GM18526 (cell line): ENCODE results near the gene C9orf153.

ENCODE experiments used
- POLR2A ChIP-seq: IDR thresholded peaks from 3 replicates; pipeline ENCODE4 v1.6.1; 2011; ENCODE audit not compliant: insufficient read length; ENCODE audit errors: extremely low read depth

C9orf153 gene

DNA sequence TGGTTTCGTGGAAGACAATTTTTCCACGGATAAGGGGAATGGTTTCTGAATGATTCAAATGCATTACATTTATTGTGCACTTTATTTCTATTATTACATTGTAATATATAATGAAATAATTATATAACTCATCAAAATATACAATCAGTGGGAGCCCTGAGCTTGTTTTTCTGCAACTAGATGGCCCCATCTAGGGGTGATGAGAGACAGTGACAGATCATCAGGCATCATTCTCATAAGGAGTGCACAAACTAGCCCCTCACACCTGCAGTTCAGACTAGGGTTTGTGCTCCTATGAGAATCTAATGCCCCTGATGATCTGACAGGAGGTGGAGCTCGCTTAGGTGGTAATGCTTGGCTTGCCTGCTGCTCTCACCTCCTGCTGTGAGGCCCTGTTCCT lies 16.5 kb upstream of the C9orf153 start:
- no peak for TF ChIP-seq POLR2A

DNA sequence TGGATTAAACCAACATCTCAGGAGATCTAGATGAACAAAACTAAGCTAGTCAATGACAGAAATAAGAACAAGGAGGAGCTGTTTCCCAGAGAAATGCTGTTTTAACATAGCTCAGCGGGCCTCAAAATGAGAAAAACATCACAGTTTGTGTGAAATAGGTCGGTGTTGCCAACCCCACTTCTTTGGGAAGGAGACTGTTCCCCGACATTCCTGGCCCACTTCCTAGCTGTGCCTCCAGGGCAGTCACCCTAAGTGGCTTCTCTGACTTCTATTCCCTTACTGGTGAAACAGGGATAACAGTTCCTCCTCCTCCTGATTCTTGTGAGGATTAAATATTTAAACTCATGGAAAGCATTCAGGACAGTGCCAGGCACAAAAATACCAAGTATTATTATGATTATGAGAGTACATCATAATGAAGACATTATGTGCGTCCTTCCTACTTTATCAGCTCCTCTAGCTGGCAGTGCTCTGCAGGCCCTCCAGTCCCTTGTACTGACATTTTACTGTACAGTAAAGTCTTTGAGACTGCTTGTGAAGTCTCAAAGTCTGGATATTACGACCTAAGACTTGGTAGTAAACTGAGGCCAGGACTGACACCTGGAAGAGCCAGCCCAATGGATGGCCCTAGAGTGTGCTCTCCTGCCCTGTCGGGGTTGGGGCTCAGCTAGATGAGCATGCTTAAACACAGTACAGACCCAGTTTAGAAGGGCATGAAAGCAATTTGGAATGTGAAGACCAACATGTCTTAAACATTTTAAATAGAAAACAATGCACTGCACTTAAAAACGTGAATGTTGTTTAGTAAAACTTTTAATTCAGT lies 15.6 kb upstream of the C9orf153 start:
- TF ChIP-seq POLR2A = no peak

DNA sequence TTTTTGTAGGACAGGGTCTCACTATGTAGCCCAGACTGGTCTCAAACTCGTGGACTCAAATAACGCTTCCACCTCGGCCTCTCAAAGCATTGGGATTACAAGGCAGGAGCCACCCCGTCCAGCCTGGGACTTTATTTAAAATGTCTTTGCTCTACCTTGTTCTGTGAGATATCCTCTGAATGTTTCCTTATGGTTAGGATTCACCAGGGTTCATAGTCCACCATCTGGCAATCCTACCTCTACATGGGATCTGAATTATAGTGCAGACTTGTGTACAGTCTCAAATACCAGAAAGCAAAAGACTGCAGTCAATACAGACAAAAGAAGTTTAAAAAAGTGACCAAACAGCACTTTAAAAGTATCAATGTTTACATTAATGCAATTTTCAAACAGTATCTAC lies 12.8 kb upstream of the C9orf153 start:
- no peak for TF ChIP-seq POLR2A

DNA sequence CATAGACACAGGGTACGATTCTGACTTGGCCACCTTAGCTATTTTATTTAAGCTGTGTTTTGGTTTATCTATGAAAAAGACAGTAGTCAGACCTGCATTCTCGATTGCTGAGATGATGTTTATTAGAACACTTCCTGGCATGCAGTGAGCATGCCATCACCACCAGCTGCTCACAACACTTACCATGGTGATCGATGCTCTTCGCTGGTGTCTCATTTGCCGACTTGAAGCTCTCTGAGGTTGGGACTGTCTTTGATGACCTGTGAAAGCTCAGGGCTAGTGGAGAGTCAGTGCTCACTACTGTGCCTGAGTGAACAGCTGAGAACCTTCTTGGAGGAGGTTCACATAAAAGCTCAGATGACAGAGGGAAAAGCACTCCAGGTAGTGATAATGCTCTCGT lies 4.4 kb upstream of the C9orf153 start:
- no peak for TF ChIP-seq POLR2A

DNA sequence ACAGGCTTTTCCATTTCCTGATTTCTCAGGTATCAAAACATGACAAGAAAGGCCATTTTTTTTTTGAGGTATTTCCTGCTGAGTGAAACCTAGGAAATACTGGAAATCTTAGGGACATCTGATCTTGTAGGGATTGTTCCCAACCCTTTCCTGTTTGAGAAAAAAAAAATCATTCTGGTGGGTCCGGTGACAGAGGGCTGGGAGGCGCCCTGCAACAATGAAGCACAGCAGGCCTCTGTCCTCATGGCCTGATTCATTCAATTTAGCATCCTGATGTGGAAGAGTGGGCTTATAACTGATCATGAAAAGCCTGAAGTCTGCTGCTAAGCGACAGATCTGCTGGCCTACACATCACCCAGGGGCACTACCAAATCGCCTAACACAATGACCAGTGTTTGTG lies 3.0 kb upstream of the C9orf153 start:
- no peak for TF ChIP-seq POLR2A

DNA sequence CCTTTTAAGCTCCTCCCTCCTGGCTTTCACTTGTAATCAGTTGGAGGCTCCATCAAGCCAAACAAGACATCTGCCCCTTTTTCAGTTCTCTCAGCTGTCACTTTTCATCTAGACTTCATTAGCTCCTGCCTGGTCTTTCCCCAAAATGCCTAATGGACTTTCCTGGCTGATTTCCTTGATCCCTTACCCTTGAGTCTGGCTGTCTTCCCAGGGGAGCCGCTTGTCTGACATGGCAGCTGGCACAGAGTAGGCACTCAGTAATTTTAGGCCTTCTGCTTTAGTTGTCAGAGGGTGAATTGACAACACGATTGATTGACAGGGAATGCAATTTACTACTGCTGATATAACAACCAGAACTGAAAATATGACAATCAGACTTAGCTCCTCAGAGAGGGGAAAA lies 2.1 kb downstream of the C9orf153 start:
- TF ChIP-seq POLR2A = no peak

DNA sequence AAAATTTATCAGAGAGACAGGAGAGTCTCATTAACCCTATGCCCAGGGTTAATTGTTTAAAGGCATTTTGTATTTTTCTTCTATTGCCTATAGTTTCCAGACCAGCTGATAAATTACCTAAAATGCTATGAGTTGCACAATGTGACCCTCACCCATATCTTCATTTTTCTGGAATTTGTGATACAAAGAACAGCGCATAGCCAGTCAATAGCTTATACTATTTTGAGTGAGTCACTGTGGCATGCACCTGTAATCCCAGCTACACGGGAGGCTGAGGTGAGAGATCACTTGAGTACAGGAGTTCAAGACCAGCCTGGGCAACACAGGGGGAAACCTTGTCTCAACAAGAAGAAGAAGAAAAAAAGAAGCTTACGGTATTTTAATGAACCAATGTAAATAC lies 2.8 kb downstream of the C9orf153 start:
- no peak for TF ChIP-seq POLR2A

DNA sequence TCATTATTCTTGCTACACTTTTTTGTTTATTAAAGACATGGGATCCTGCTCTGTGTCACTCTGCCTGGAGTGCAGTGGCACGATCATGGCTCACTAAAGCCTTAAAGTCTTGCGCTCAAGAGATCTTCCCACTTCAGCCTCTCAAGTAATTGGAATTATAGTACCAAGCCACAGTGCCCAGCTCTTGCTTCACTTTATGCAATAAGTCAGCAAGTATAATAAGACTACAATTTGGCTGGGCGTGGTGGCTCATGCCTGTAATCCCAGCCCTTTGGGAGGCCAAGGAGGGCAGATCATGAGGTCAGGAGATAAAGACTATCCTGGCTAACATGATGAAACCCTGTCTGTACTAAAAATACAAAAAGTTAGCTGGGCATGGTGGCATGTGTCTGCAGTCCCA lies 5.9 kb downstream of the C9orf153 start:
- no peak for TF ChIP-seq POLR2A

DNA sequence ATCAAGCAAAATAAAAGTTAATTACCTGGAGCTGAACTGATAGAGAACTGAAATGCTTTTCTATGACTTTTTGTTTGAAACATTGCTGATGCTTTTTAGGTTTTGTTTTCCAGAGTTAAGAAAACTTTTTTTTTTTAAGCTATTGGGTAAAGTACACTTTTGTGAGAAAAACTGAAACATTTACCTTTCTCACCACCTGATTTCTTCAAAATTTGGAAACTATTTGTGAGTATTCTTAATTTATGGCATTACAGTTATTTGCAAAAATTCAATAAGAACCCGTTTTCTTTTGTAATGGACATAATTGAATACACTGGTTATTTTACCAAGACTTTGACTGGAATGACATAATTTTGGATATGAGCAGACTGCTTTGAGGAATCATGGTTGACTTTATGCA lies 6.6 kb downstream of the C9orf153 start:
- TF ChIP-seq POLR2A = no peak

DNA sequence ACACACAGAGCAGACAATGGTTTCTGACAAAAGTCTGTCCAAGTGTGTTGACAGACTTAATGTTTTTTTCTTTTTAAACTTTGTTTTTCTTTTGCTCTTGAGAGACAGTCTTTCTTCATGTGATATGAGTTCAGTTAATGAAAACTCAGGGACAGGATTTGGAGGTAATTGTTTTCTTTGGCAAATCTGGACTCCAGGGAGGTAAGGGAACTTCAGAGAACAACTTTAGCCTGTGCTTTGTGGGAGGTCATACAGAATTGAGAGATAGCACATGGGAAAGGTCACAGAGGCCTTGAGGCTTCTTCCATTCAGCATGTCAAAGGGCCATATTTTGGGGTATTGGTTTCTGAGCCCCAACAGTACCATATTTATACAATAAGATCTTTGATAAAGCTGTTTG lies 9.3 kb downstream of the C9orf153 start:
- no peak for TF ChIP-seq POLR2A

DNA sequence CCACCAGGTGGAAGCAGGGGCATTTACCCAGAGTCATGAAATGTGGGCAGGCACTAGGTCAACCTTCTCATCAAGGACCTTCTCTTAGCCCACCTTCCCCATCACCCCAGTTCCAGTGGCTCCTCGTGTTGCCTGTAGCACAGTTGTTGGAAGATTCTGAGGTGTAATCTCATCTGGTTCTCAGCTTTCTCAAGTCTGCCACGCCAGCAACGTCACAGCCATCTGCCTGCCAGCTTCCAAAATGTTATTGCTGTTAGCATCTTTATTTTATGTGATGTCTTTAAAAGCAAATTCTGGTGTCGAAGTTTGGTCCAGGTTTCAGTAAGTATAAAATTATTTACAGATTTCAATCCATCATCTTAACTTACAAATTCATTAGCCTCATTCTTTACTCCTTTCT lies 10.7 kb downstream of the C9orf153 start:
- no peak for TF ChIP-seq POLR2A

DNA sequence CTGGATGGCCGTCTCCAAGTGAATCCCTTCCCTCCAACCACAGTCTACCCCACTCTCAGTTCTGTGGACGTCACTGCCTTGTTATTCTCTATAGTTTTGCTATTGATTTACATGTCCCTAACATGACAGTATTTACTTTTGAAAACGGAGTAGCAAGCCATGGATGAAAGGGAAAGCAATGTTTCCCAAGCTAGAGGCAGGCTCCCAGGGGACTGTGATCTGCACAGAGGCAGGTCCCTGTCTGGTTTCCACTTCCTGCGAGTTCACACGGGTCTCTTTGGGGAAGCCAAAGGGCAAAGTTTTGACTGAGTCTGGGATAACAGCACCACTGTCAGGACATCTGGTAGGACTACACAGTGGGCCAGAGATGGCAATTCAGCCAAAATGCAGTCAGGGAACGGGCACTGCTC lies 12.7 kb downstream of the C9orf153 start:
- no peak for TF ChIP-seq POLR2A

DNA sequence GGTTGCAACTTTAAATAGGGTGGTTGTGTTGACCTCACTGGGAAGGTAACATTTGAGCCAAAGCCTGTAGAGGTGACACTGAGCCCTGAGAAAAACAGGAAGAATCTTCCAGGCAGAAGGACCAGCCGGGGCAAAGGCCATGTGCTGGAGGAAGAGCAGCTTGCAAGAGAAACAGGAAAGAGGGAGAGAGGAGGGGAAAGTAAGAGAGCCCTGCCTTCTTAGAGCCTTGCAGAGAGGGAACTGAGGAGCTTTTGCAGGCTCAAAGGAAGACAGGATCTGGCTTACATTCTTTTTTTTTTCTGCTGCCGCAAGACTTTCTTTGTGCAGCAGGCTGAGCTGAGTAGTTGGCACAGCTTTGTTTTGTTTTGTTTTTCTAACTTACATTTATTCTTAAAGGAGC lies 17.4 kb downstream of the C9orf153 start:
- TF ChIP-seq POLR2A = no peak

DNA sequence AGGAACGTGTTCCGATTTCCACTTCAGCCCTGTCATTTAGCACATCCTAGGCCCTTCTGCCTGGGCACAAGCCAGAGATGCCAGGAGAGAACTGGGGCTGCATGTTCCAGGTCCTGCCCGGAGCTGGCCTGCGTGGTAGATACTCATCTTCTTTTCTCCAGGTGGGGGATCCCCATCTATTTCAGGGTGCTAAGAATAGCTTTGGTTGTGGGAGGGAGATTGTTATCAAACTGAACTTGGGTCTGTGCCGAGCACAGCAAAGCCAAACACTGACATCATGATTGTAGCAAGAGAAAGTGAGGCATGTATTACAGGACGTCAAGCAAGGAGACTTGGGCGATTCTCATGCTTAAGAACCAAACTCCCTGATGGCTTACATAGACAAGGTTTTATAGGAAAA lies 18.2 kb downstream of the C9orf153 start:
- no peak for TF ChIP-seq POLR2A

DNA sequence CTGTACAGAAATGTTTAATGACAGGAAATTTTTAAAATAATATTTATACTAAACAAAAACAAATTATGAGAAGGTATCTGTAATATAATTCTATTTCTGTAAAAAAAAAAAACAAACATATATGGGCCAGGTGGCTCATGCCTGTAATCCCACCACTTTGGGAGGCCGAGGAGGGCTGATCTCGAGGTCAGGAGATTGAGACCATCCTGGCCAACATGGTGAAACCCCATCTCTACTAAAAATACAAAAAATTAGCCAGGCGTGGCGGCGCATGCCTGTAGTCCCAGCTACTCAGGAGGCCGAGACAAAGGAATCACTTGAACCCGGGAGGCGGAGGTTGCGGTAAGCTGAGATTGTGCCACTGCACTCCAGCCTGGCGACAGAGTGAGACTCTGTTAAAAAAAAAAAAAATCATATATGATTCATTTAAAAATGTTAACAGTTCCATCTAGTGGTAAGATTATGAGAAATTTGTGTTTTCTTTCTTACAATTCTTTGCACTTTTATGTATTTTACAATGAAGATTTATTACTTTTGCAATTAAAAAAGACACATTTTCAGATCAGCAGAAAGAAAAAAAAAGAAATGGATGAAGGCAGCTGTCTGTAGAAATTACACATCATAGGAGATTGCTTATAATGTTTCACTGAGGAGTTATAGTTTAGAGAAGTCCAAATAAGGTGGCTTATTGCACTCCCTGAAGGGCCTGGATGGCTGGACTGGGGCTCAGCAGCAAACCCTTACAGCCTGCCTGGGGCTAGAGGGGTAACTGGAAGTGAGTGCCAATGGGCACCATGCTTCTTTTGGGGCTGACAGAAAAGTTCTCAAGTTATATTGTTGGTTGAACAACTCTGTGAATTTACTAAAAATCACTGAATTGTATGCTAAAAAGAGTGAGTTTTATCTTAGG lies 20.3 kb downstream of the C9orf153 start:
- no peak for TF ChIP-seq POLR2A

DNA sequence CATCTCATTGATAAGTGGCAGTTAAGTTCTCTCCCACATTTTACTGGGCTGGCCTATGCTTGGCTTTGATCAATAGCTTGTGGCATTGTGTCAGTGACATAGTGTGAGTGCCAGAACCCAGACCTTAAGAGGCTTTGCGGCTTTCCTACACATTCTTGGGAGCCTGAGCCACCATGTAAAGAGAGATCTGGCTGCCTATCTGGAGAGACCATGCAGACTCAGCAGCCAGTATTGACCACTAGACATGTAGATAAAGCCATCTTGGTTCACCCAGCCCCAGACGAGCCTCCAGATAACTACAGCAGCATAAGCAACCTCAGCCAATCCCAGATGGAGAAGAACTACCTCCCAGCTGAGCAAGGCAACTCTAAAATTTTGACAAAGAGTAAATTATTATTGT lies 28.6 kb downstream of the C9orf153 start:
- TF ChIP-seq POLR2A = no peak
